HL-60/S4 treated with phorbol 12-myristate 13-acetate at 8.2 ng/mL for 4 days and 3 days (cell line): ENCODE measurements around the gene RAE1.

Source experiments
- in situ Hi-C: fragments of 300-500 bp; cut with MboI; formaldehyde crosslinking; loops from 2 replicates; pipeline ENCODE4 v1.15.0; 2022; ENCODE audit warnings: low sequenced_read_pairs

The RAE1 gene

GRCh38 chr20:57351042-57351783 lies at the start of gene RAE1:
Gene RAE1 (plus strand): TSS chr20:57351255. CDS start chr20:57354039, 2,784 bp downstream.
- in situ Hi-C loops: no loop called here

- in situ Hi-C loops: no loop called here
Observed at GRCh38 chr20:57306747-57307146, 44.3 kb upstream of the RAE1 start.

- in situ Hi-C loops: no loop called here
Observed at GRCh38 chr20:57308451-57309271, 42.4 kb upstream of the RAE1 start.

GRCh38 chr20:57309544-57310115 lies 41.4 kb upstream of the RAE1 start:
- in situ Hi-C loops: no loop called here

- in situ Hi-C loops: no loop called here
Observed at GRCh38 chr20:57310821-57311514, 40.1 kb upstream of the RAE1 start.

- in situ Hi-C loops: no loop called here
Observed at GRCh38 chr20:57312138-57312537, 38.9 kb upstream of the RAE1 start.

GRCh38 chr20:57313230-57313629 lies 37.8 kb upstream of the RAE1 start:
- in situ Hi-C loops: no loop called here

- in situ Hi-C loops: no loop called here
Observed at GRCh38 chr20:57313951-57314350, 37.1 kb upstream of the RAE1 start.

- in situ Hi-C loops: no loop called here
Observed at GRCh38 chr20:57315083-57315975, 35.7 kb upstream of the RAE1 start.

- in situ Hi-C loops: no loop called here
Observed at GRCh38 chr20:57315976-57316480, 35.0 kb upstream of the RAE1 start.

- in situ Hi-C loops: no loop called here
Observed at GRCh38 chr20:57316795-57317201, 34.3 kb upstream of the RAE1 start.

GRCh38 chr20:57317316-57317788 lies 33.7 kb upstream of the RAE1 start:
- in situ Hi-C loops: no loop called here

- in situ Hi-C loops: no loop called here
Observed at GRCh38 chr20:57317789-57318371, 33.2 kb upstream of the RAE1 start.

GRCh38 chr20:57319584-57319983 lies 31.5 kb upstream of the RAE1 start:
- in situ Hi-C loops: no loop called here

GRCh38 chr20:57320358-57320757 lies 30.7 kb upstream of the RAE1 start:
- in situ Hi-C loops: no loop called here

- in situ Hi-C loops: no loop called here
Observed at GRCh38 chr20:57321142-57321541, 29.9 kb upstream of the RAE1 start.

- in situ Hi-C loops: no loop called here
Observed at GRCh38 chr20:57322476-57322875, 28.6 kb upstream of the RAE1 start.

- in situ Hi-C loops: no loop called here
Observed at GRCh38 chr20:57323034-57323433, 28.0 kb upstream of the RAE1 start.

GRCh38 chr20:57325632-57326356 lies 25.3 kb upstream of the RAE1 start:
- in situ Hi-C loops: no loop called here
